Tibial nerve (tissue), 4 donors: Measurements from ENCODE around the gene NAXD. TPM values are rescaled to one million over a fixed set of nuclear protein-coding genes. Genes with fewer than 3 reads are reported as not detected.
"Not testable (repeated sequence)": the region's sequence is repeated elsewhere in the genome, so short reads cannot be mapped to it uniquely, and the experiment has no call there.

ENCODE experiments used
- DNase-seq, 2 donors: peaks; one replicate each; pipeline ENCODE4 v3.0.0-alpha.2; 2019; ENCODE audit warnings: low spot score in 2 of 2
- H3K27ac ChIP-seq, 4 donors: fragments of 200-600 bp; sonication (generic) in 3 of 4; one replicate each; pipeline ENCODE4 v1.5.1; 2017 to 2019; ENCODE audit warnings: mild to moderate bottlenecking in 1 of 4
- H3K27me3 ChIP-seq, 2 donors: fragments of 200-600 bp; sonication (generic) in 1 of 2; one replicate each; pipeline versions ENCODE4 v1.5.1 to v1.6.0; 2017 to 2019
- H3K36me3 ChIP-seq, 3 donors: fragments of 200-600 bp; sonication (generic); one replicate each; pipeline ENCODE4 v1.5.1; 2018 to 2019
- H3K4me1 ChIP-seq, 4 donors: fragments of 200-600 bp; sonication (generic) in 3 of 4; one replicate each; pipeline ENCODE4 v1.5.1; 2017 to 2019
- H3K4me3 ChIP-seq, 4 donors: fragments of 200-600 bp; sonication (generic) in 3 of 4; one replicate each; pipeline ENCODE4 v1.5.1; 2017 to 2019; ENCODE audit warnings: mild to moderate bottlenecking in 1 of 4, moderate library complexity in 1 of 4
- H3K9me3 ChIP-seq, 4 donors: fragments of 200-600 bp; sonication (generic) in 3 of 4; one replicate each; pipeline ENCODE4 v1.5.1; 2017 to 2019
- EP300 ChIP-seq, 2 donors: sonication (generic); formaldehyde crosslinking; IDR thresholded peaks; one replicate each; pipeline ENCODE4 v1.6.1; 2017; ENCODE audit warnings: antibody characterized with exemption in 2 of 2, mild to moderate bottlenecking in 1 of 2
- POLR2A ChIP-seq, 2 donors: fragments of 450-650 bp; IDR thresholded peaks; one replicate each; pipeline ENCODE4 v1.6.1; 2017; ENCODE audit warnings: antibody characterized with exemption in 2 of 2, mild to moderate bottlenecking in 2 of 2, moderate library complexity in 2 of 2
- WGBS, 2 donors: methylation state at CpG; one replicate each; pipeline ENCODE4 v1.1.5; 2018; 5-methylcytosine and 5-hydroxymethylcytosine counted together
- total RNA-seq, 4 donors: library from RNA; depleted of rRNA; stranded (reverse); fragments of >200 nt; gene quantifications; one replicate each; pipeline ENCODE4 v1.1.0, GENCODE V29; 2016
- TF ChIP-seq, protein P1 (sequence below), 5 experiments: fragments of 200-600 bp in 3 of 5; fragments of 450-650 bp in 2 of 5; sonication (generic) in 3 of 5; IDR thresholded peaks; one replicate each; pipeline ENCODE4 v1.5.1; 2016 to 2019; ENCODE audit warnings: antibody characterized with exemption in 5 of 5, mild to moderate bottlenecking in 3 of 5, moderate library complexity in 2 of 5

Gene NAXD
- total RNA-seq, 4 donors from 2014 or later: 27.6 to 45.7 (median 38.5) TPM

GRCh38 chr13:110593430-110594130 lies 21.8 kb upstream of the NAXD start:
- WGBS, 2 donors: 45 to 46% methylated on average over 6 of the region's 6 CpGs
- peak in 1 of 2 donors; percentile 13 for TF ChIP-seq EP300 (IDR thresholded peaks at IDR 0.05)
- TF ChIP-seq, protein P1, sequence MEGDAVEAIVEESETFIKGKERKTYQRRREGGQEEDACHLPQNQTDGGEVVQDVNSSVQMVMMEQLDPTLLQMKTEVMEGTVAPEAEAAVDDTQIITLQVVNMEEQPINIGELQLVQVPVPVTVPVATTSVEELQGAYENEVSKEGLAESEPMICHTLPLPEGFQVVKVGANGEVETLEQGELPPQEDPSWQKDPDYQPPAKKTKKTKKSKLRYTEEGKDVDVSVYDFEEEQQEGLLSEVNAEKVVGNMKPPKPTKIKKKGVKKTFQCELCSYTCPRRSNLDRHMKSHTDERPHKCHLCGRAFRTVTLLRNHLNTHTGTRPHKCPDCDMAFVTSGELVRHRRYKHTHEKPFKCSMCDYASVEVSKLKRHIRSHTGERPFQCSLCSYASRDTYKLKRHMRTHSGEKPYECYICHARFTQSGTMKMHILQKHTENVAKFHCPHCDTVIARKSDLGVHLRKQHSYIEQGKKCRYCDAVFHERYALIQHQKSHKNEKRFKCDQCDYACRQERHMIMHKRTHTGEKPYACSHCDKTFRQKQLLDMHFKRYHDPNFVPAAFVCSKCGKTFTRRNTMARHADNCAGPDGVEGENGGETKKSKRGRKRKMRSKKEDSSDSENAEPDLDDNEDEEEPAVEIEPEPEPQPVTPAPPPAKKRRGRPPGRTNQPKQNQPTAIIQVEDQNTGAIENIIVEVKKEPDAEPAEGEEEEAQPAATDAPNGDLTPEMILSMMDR (IDR thresholded peaks at IDR 0.05): peak; percentile 45 to 74 (median 62)
- no peak for TF ChIP-seq POLR2A (IDR thresholded peaks at IDR 0.05)
- Histone ChIP-seq H3K4me1 (peaks cover 0 to 6% (median 0%) of the 10 kb centered on the region in 4 donors), H3K36me3 (no peaks in the 10 kb centered on the region), H3K27ac (no peak overlapping the region), H3K27me3 (no peaks in the 10 kb centered on the region), H3K4me3 (no peak overlapping the region), H3K9me3 (no peaks in the 10 kb centered on the region)
- peak in 1 of 2 donors; percentile 28 for DNase-seq

DNA sequence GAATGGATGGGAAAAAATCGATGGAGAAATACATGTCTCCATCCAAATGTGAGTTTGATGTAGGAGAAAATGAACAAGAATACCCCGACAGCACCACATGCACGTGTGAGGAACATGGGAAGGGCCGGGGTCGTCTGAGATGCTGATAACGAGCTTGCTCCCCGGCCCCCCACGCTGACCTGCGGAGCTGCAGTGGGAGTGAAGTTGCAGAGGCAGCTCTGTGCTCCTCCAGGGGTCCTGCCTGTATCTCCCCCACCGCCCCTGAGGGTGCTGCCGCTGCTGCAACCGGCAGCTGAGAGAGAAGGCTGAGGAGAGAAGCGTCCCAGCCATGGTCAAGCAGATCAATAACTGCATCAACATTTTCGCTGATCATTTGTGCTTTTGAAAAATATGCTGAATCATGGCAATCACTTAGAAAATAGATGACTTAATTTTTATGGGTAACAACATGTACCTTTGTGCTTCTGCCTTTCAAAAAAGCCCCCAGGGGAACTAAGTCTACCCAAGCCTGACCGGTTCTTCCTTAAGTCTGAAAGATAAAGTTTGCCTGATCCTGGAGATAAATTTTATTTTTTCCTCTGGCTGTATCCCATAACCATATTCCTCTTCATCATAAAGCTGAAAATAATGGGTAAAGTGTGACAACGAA lies 18.2 kb upstream of the NAXD start:
- Histone ChIP-seq H3K36me3 (no peaks in the 10 kb centered on the region), H3K4me3 (no peak overlapping the region), H3K4me1 (peaks cover 0 to 6% (median 0%) of the 10 kb centered on the region in 4 donors), H3K27me3 (no peaks in the 10 kb centered on the region), H3K27ac (no peak overlapping the region), H3K9me3 (no peaks in the 10 kb centered on the region)
- DNase-seq: no peak
- TF ChIP-seq EP300 (IDR thresholded peaks at IDR 0.05): no peak
- TF ChIP-seq, protein P1 (IDR thresholded peaks at IDR 0.05): no peak
- no peak for TF ChIP-seq POLR2A (IDR thresholded peaks at IDR 0.05)
- WGBS, 2 donors: 68 to 75% methylated on average over 16 of the region's 16 CpGs

GRCh38 chr13:110600261-110600819 lies 15.0 kb upstream of the NAXD start:
- H3K4me3 ChIP-seq: no peak overlapping the region
- H3K27ac ChIP-seq: no peak overlapping the region
- H3K27me3 ChIP-seq: no peaks in the 10 kb centered on the region
- no peak for DNase-seq
- no peaks in the 10 kb centered on the region for H3K9me3 ChIP-seq
- WGBS, 2 donors: 78 to 84% methylated on average over 10 of the region's 10 CpGs
- H3K4me1 ChIP-seq: no peaks in the 10 kb centered on the region
- TF ChIP-seq, protein P1 (IDR thresholded peaks at IDR 0.05): no peak
- TF ChIP-seq POLR2A (IDR thresholded peaks at IDR 0.05): no peak
- no peak for TF ChIP-seq EP300 (IDR thresholded peaks at IDR 0.05)
- no peaks in the 10 kb centered on the region for H3K36me3 ChIP-seq

GRCh38 chr13:110600980-110601379 lies 14.4 kb upstream of the NAXD start:
- Histone ChIP-seq H3K4me3 (no peak overlapping the region), H3K27ac (no peak overlapping the region), H3K27me3 (no peaks in the 10 kb centered on the region), H3K4me1 (no peaks in the 10 kb centered on the region), H3K36me3 (no peaks in the 10 kb centered on the region), H3K9me3 (no peaks in the 10 kb centered on the region)
- DNase-seq: no peak
- no peak for TF ChIP-seq POLR2A (IDR thresholded peaks at IDR 0.05)
- WGBS, 2 donors: 88 to 90% methylated on average over 4 of the region's 4 CpGs

DNA sequence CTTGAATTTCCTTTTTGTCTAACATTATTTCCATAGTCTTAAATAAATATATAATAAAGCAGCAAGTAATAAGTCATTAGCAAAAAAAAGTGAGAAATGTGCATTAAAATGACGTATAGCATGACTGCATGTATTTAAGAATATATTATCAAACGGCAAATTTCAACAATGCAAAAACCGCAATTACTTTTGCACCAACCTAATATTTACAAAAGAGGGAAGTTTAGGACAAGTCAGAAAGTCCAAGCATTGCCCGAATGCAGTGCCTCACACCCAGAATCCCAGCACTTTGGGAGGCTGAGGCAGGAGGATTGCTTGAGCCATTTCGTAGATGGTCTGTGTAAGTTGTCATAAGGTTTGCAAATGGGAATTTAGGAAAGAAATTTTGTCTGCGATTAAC lies 10.2 kb upstream of the NAXD start:
- Histone ChIP-seq H3K27me3 (peaks cover 0 to 1% of the 10 kb centered on the region in 2 donors), H3K4me3 (no peak overlapping the region), H3K9me3 (no peaks in the 10 kb centered on the region), H3K27ac (no peak overlapping the region), H3K4me1 (no peaks in the 10 kb centered on the region), H3K36me3 (no peaks in the 10 kb centered on the region)
- WGBS, 2 donors: 93 to 95% methylated on average over 6 of the region's 6 CpGs
- TF ChIP-seq POLR2A (IDR thresholded peaks at IDR 0.05): no peak
- TF ChIP-seq EP300 (IDR thresholded peaks at IDR 0.05): no peak
- TF ChIP-seq, protein P1 (IDR thresholded peaks at IDR 0.05): no peak
- no peak for DNase-seq

DNA sequence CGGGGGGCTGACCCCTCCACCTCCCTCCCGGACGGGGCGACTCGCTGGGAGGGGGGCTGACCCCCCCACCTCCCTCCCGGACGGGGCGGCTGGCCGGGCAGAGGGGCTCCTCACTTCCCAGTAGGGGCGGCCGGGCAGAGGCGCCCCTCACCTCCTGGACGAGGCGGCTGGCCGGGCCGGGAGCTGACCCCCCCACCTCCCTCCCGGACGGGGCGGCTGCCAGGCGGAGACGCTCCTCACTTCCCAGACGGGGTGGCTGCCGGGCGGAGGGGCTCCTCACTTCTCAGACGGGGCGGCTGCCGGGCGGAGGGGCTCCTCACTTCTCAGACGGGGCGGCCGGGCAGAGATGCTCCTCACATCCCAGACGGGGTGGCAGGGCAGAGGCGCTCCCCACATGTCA lies 9.1 kb upstream of the NAXD start:
- H3K4me3 ChIP-seq, H3K27ac ChIP-seq, DNase-seq, H3K4me1 ChIP-seq, H3K36me3 ChIP-seq, H3K9me3 ChIP-seq: not testable (repeated sequence)
- 94 to 99% methylated on average over 8 to 15 of the region's 33 CpGs for WGBS, 2 donors
- H3K27me3 ChIP-seq: peaks cover 0 to 13% of the 10 kb centered on the region in 2 donors
